ENCODE measurements around the gene LYSET.

DNA sequence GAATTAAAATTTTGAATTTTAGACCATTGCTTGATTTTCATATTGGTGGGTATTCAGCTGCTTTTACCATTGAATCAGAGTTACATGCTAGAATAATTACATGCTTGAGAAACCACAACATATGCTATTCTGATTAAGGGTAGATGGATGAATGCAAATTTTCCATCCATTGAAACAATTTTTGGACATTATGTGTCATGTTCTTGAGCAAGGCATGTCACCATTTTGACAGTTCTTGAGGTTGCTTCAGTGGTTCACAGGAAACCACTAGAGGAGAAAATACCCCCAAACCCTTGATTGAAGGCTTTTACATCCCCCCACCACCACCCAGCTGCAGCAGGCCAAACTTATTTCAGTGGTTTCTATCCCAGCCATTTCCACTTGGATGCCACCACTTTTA lies 35.4 kb downstream of the LYSET start:
- TF ChIP-seq, protein P1, sequence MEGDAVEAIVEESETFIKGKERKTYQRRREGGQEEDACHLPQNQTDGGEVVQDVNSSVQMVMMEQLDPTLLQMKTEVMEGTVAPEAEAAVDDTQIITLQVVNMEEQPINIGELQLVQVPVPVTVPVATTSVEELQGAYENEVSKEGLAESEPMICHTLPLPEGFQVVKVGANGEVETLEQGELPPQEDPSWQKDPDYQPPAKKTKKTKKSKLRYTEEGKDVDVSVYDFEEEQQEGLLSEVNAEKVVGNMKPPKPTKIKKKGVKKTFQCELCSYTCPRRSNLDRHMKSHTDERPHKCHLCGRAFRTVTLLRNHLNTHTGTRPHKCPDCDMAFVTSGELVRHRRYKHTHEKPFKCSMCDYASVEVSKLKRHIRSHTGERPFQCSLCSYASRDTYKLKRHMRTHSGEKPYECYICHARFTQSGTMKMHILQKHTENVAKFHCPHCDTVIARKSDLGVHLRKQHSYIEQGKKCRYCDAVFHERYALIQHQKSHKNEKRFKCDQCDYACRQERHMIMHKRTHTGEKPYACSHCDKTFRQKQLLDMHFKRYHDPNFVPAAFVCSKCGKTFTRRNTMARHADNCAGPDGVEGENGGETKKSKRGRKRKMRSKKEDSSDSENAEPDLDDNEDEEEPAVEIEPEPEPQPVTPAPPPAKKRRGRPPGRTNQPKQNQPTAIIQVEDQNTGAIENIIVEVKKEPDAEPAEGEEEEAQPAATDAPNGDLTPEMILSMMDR (conservative IDR thresholded peaks at IDR 0.05; ENCODE audit: low read length), result no peak
- TF ChIP-seq EZH2phosphoT487 (IDR thresholded peaks at IDR 0.05; ENCODE audit: borderline replicate concordance, low read depth, low read length), result no peak

All from OCI-LY7 (cell line).